ENCODE data around the gene TUBB4A.
"Not testable (repeated sequence)": the region's sequence is repeated elsewhere in the genome, so short reads cannot be mapped to it uniquely, and the experiment has no call there.

The TUBB4A gene

DNA sequence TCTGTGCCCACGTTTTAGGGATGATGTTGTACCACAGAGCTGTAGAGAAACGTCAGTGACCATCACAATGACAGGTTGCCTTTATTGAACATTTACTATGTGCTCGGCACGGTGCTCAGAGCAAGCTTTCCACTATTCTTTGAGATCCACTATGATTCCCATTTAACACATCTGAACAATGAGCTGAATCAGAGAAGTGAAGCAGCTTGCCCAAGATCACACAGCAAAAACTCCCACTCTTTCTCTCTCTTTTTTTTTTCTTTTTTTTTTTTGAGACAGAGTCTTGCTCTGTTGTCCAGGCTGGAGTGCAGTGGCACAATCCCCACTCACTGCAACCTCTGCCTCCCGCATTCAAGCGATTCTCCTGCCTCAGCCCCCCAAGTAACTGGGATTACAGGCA lies 20.6 kb upstream of the TUBB4A start:
- no peak for DNase-seq

- DNase-seq: peak; percentile 23
Measured at GRCh38 chr19:6521718-6522646, 19.9 kb upstream of the TUBB4A start.

DNA sequence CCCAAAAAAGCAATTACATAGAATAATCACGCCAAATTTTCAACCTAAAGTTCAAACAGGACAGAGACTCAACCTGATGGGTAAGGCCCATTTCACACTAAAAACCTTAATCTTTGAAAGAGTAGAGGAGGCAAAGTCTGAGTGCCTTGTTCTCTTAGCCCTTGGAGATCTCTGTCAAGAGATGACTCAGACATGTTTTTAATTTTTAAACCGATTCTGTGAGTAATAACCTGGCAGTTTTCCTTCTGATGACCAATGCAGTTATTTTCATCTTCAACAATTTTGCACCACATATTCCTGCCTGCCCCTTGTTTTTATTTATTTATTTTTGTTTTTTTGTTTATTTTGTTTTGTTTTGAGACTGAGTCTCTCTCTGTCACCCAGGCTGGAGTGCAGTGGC lies 17.2 kb upstream of the TUBB4A start:
- DNase-seq: no peak

DNA sequence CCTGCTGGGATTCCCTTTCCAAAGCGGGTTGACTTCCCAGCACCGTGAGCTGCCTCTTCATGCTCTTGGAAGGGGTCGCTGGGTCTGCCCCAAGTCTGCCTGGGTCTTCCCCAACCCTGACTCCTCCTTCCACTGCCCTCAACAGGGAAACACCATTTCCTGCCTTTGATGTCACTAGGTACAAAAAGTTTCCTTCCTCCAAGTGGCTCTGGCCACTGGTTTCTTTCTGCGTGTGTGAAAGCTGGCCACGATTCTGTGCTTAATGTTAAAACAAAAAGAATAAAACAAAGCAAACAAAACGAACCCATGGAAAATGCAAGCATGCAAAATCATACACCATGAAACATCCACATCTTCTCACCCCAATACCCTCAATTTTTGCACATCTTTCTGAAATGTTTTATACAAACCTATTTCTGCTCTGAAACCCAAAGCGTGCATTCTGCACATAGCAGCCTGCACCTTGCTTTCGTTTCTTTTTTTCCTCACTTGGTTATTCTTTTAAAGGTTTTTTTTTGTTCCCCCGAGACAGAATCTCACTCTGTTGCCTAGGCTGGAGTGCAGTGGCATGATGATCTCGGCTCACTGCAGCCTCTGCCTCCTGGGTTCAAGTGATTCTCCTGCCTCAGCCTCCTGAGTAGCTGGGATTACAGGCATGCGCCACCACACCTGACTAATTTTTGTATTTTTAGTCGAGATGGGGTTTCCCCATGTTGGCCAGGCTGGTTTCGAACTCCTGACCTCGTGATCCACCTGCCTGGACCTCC lies 16.2 kb upstream of the TUBB4A start:
- DNase-seq: no peak

GRCh38 chr19:6516659-6517291 lies 14.7 kb upstream of the TUBB4A start:
- peak; percentile 80 for DNase-seq

DNA sequence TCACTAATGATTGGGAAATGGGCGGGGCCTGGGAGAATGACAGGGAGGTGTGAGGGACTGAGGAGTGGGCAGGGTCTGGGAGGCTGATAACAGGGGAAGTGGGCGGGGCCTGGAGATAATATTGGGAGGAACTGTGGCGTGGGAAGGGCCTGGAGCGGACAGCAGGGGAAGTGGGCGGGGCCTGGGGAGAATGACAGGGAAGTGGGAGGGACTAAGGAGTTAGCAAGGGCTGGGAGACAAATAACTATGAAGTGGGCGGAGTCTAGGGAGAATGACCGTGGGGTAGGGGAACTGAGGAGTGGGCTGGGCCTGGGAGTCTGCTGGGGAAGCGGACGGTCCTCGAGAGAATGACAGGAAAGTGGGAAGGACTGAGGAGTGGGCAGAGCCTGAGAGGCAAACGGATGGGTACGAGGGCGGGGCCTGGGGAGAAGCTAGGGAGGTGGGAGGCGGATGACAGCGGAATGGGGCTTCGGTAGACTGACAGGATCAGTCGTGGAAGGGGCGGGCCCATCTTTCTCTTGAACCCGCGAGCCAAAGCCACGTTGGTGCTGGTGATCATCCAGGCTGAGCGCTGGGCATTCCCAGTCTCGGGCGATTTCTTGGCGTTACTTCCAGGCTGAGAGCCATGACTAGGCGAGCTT lies 14.0 kb upstream of the TUBB4A start:
- peak; percentile 81 for DNase-seq

- no peak for DNase-seq
Measured at GRCh38 chr19:6514926-6515544, 12.9 kb upstream of the TUBB4A start.

DNA sequence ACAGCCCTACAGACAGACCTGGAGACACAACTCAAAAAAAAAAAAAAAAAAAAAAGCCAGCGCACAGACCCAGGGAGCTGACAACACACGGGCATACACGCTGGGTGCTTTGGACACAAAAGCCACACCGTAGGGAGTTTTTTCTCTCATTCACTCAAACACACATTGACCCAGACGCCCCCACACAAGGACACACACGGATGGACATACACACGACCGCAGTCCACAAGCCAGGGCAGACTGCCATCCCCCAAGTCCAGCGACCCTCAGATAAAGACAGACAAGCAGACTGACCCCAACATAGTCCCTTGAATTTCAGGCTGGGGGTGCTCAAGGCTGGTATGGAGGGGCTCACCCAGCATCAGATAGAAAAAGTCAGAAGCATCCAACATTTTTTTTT lies 12.0 kb upstream of the TUBB4A start:
- DNase-seq: no peak

DNA sequence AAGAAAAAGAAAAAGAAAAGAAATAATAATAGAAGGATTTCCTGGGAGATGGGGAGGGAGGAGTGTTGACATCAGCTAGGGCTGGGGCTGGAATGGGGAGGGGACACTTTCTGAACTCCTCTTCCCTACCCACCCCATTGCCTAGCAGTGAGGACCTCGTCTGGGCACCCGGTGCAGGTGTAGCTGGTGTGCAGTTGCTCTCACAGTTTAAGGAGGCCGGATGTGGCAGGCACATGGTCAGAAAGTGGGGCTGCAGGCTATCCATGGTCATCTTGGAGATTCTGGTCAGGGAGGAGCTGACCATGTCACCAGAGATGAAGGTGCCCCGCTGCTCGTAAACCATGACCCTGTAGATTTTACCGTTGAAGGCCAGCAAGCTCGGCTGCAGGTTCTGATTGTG lies 8.5 kb upstream of the TUBB4A start:
- DNase-seq: no peak

DNA sequence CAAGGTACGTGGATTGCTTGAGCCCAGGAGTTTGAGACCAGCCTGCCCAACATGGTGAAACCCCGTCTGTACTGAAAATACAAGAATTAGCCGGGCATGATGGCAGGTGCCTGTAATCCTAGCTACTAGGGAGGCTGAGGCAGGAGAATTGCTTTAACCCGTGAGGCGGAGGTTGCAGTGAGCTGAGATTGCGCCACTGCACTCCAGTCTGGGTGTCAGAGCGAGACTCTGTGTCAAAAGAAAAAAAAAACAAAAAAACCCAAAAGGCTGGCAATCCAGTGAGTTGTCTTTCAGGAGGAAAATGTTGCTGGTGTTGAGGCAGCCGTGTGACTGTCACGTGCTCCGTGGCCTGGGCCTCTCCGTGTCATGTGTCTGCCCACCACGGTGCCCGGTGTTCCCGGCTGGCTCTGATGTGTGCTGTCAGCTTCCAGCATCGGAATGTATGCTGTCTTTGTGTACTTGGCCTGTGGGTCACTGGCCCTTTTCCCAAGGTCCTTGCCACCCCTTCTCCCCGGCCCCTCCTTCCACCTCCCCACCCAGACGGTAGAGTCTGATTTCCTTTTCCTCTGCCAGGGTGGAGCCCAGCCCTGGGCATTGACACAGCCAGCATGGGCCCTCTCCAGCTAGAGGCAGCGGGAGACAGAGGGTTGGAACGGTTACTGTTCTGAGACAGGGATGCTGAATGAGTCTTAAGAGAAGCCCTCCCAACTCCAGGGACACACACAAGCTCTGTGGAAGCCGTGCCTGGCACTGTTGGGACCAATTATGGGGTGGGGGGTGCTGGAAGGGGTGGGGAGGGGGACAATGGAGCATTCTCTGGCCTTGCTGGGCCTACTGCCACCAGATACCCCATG lies 7.2 kb upstream of the TUBB4A start:
- no peak for DNase-seq

DNA sequence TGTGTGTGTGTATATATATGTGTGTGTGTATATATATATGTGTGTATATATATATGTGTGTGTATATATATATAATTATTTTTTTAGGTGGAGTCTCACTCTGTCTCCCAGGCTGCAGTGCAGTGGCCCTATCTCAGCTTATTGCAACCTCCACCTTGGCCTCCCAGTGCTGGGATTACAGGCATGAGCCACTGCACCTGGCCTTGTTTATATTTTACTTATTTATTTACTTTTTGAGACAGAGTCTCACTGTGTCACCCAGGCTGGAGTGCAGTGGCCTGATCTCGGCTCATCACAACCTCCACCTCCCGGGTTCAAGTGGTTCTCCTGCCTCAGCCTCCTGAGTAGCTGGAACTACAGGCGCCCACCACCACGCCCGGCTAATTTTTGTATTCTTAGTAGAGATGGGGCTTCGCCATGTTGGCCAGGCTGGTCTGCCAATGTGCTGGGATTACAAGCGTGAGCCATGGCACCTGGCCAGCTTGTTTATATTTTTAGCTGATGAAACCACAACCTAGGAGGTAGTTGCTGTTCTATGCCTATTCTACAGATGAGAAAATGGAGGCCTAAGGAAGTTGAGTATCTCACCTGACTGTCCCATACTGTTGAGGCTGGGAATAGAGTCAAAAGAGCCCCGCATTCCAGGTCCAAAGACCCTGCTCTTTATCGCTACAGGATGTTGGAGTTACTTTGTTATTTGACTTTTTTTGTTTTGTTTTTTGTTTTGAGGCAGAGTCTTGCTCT lies 6.1 kb upstream of the TUBB4A start:
- not testable (repeated sequence) for DNase-seq

GRCh38 chr19:6503407-6504201 lies 1.5 kb upstream of the TUBB4A start:
- DNase-seq: no peak

GRCh38 chr19:6500837-6501739 lies 1.0 kb downstream of the TUBB4A start:
- no peak for DNase-seq

GRCh38 chr19:6499052-6499790 lies 2.9 kb downstream of the TUBB4A start:
- no peak for DNase-seq

DNA sequence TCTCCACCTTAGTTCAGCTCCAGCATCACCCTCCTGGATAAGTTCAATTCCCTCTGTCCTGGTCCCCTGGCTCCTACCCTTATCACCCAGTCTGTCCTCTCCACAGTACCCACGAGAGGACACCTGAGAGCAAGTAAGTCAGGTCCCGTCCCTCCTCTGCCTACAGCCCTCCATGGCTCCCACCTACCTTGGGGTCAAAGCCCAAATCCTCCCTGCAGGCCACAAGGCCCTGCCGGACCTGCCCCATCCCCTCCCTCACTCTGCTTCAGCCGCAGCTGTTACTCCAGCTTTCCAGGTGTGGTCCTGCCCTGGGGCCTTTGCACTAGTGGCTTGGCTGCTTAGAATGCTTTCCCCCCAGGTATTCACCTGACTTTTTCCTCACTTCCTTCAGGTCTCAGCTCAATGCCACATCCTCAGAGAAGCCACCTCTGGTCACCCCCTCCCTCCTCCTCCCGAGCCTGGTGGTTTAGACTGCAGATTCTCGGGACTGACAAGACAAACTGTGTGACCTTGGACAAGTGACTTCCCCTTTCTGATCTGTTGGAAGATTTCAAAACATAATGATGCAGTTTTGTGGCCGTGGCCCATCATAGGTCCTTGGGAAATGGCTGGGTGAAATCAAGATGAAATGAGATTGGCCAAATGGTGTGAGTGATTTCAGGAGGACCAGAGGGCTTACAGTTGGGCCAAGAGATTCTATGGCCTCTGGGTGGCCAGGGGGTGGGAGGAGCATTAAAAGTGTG lies 3.6 kb downstream of the TUBB4A start:
- no peak for DNase-seq

GRCh38 chr19:6495947-6496346 lies 6.2 kb downstream of the TUBB4A start:
- no peak for DNase-seq

- DNase-seq: no peak
Measured at GRCh38 chr19:6494438-6495036, 7.6 kb downstream of the TUBB4A start.
